GM21786 (cell line): Measurements from ENCODE around the gene EAF1.
"Not testable (repeated sequence)": the region's sequence is repeated elsewhere in the genome, so short reads cannot be mapped to it uniquely, and the experiment has no call there.

Experiments
- ATAC-seq: cut with Tn5 transposase; IDR thresholded peaks from one replicate; pipeline ENCODE4 v1.9.1; 2021; ENCODE audit not compliant: unreplicated experiment

The EAF1 gene

DNA sequence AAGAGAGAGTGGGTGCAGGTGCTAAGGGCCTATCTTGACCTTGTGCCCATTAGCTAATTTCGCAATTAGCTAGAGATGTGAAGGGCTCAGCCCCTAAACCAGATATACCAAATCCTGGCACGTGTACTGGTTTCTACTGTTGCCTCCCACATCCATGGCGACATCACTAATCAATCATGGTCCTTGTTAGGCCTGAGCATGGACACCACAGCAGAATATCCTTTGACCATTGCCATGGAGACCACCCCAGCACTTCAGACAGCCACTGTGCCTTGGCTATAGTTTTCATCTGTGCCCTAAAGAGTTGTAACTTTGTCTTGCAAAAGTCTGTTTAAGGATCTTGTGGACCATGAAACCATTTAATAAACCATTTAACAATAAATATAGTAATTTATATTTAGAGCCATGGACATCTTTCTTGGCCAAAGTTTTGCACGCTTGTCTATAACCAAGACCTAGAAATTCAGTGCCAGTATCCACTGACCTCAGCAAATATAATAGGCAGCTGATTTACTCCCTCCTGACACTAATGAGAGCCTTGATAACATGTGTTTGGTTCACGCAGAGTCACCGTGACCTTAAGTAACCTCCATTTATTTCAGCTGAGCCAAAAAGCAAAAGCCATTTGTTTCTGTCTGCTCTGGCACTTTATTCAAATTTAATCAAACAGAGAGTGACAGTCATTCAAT, 50.7 kb downstream of the EAF1 start:
- no peak for ATAC-seq

DNA sequence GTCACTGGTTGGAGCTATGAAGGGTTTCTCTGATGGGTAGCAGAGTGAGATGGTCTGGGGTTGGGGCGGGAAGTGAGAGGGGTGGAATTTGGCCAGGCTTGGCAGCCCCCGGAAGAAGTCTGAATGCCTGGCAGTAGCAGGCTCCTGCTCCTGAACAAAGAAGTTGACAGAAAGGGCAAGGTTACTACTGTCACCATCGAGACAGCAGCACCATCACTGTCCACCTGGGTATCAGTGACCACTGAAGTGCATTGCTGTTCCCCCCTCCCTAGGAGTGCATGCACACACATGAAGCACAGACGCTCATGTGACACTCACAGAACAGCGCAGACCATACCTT, 51.2 kb downstream of the EAF1 start:
- ATAC-seq = no peak

DNA sequence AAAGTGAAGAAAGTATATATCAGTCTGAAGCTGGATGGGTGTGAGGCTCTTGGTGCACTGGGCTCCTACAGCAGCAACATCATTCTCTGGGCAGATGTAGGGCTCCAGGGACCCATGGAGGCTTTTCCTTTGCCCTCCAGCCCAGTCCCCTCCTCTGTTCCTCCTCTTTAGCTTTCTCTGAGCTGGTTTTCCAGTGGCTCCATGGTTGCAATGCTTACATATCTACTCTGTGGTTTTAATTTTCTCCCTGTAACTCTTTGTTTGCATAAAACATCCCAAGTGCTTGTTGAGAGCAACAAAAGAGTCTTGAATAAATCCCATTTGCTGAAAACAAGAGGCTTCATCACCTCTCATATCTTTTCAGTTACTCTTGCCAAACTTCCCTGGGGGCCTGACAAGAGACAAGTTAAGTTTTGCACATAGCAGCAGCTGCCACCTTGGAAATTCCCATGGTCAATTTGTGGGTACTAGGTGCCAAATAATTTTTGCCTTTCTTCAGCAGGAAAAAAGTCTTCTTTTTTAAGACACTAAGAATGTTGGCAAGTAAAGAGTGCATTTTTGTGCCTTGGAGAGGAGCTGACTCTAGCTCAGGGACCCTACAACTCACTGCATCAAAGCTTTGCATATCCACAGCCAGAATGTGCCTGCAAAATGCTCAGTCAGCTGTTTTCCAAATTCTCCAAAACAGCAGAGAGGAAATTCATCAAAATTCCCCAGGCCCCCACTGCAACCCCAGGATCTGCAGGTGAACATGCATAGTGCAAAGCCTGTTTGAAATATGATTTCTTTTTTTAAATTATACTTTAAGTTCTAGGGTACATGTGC, 52.2 kb downstream of the EAF1 start:
- ATAC-seq = no peak

DNA sequence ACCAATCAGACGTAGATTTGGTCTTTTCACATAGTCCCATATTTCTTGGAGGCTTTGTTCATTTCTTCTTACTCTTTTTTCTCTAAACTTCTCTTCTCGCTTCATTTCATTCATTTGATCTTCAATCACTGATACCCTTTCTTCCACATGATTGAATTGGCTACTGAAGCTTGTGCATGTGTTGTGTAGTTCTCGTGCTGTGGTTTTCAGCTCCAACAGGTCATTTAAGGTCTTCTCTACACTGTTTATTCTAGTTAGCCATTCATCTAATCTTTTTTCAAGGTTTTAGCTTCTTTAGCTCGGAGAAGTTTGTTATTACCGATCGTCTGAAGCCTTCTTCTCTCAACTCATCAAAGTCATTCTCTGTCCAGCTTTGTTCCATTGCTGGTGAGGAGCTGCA, 57.2 kb downstream of the EAF1 start:
- not testable (repeated sequence) for ATAC-seq

DNA sequence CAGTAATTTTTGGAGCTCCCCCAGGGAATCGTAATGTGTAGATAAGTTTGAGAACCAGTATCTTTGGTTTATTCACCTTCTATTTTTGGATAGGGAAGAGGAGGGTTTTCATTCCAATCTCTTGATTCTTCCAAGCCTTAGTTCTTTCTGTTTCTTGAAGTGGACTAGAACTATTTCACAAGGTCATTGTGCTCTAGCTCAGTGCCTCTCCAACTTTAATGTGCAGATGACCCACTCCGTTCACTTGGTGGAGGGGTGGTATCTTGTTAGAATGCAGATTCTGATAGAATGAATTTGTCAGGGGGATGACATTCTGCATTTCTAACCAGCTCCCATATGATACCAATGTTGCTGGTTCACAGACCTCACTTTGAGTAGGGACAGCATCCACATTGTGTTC, 58.6 kb downstream of the EAF1 start:
- ATAC-seq = no peak

DNA sequence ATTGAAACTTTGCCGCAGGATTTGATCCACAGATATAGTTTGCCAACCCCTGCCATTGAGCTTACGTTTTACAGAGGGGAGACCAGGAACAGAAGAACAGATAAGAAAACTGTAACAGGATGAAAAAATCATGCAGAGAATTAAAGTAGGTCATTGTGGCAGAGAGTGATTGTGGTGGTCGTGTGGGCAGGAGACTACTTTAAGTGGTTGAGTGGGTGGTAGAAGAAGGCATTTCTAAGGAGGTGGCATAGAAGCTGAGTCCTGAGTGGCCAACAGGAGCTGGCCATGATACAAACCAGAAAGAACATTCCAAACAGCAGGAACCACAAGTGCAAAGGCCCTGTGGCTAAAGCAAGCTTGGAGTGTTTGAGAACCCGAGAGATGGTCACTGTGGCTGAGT, 59.6 kb downstream of the EAF1 start:
- ATAC-seq = no peak

DNA sequence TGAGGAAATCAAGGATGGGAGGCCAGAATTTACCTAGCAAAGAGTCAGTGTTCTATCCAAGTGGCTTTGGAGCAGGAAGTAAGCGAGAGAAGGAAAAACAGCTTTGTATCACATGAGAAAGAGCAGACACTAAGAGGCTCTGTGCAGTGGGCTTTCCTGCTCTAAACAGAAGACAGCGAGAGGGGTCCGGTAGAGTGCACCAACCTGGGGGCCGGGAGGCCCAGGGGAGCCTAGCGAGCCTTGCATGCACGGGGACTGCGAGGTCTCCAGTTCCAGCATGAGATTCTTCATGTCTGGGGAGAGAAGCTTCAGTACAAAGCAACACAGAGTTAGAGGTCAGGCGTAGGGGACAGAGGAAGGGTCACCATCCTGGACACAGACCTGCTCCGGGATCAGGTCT, 60.6 kb downstream of the EAF1 start:
- no peak for ATAC-seq

DNA sequence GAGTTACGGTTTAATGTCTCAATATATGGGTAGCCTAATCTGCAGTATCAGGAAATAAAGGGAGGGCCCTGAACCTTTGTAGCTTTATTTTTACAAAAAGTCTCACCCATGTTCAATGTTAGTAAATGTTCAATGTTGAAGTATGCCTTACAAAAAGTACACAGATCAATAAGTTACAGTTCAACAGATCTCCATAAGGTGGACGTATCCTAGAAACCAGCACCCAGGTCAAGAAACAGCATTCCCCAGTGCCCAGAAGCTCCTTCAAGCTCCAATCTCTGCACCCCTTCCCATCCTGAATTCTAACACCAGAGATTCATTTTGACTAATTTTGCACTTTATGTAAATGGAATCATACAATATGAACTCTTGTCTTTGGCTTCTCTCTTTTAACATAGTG, 62.8 kb downstream of the EAF1 start:
- no peak for ATAC-seq

DNA sequence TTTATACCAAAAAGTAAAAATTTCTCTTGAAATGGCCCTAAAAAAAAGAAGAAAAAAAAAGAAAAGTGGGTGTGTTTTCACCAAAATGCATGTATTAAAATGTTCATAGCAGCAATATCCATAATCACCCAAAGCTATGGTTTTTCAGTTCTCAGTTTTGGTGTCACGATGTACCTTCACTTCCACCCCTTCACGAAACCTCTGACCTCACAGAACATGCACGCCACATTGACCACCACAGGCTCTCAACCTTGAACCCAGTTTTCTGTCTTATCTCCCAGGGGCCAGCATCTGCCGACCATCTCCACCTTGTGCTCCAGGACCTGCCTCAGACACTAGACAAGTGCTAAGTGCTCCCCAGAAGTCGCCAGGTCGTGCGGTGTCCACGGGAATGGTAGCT, 63.7 kb downstream of the EAF1 start:
- no peak for ATAC-seq
